ENCODE results near the gene B3GNT7.

DNA sequence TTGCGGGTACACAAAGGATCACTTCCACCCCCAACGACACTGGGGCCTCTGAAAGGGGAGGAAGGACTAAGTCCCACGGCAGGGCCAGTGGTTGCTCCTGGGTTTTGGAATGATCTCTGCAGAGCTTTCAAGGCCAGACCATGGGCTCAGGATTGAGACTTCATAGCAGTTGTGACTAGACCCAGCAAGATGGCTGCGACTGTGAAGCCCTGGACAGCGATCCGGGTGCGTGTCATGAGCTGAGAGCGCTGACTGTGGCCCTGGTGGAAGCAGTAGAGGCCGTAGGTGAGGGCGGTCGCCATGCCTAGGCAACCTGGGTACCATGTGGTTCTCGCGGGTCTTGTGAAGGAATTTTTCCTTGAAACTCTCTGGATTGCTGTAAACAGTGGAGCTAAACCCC, 41.4 kb downstream of the B3GNT7 start:
- no peak for TF ChIP-seq SIN3A (IDR thresholded peaks at IDR 0.05; ENCODE audit: borderline replicate concordance, insufficient read depth, low read depth, low read length)
- TF ChIP-seq REST (IDR thresholded peaks at IDR 0.05; ENCODE audit: insufficient read depth in 1 of 2, low read depth in 2 of 2, low read length in 1 of 2) = no peak
- no peak for TF ChIP-seq POLR2AphosphoS5 (IDR thresholded peaks at IDR 0.05; ENCODE audit: low read depth, low read length)
- TF ChIP-seq, protein P1, sequence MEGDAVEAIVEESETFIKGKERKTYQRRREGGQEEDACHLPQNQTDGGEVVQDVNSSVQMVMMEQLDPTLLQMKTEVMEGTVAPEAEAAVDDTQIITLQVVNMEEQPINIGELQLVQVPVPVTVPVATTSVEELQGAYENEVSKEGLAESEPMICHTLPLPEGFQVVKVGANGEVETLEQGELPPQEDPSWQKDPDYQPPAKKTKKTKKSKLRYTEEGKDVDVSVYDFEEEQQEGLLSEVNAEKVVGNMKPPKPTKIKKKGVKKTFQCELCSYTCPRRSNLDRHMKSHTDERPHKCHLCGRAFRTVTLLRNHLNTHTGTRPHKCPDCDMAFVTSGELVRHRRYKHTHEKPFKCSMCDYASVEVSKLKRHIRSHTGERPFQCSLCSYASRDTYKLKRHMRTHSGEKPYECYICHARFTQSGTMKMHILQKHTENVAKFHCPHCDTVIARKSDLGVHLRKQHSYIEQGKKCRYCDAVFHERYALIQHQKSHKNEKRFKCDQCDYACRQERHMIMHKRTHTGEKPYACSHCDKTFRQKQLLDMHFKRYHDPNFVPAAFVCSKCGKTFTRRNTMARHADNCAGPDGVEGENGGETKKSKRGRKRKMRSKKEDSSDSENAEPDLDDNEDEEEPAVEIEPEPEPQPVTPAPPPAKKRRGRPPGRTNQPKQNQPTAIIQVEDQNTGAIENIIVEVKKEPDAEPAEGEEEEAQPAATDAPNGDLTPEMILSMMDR (IDR thresholded peaks at IDR 0.05) = no peak
- no peak for TF ChIP-seq TCF7L2 (IDR thresholded peaks at IDR 0.05; ENCODE audit: low read depth, low read length)

All from Panc1 (cell line).